Left renal pelvis (tissue), 4 donors: ENCODE results near the gene THAP7. TPM values are rescaled to one million over a fixed set of nuclear protein-coding genes. Genes with fewer than 3 reads are reported as not detected.
A peak's percentile ranks its signal among the peaks of the same experiment; 100 is the strongest.

Experiments used
- DNase-seq, 4 donors: peaks; one replicate each; pipeline ENCODE4 v3.0.0-alpha.2; 2013; ENCODE audit warnings: low read depth in 4 of 4, low spot score in 3 of 4
- polyA plus RNA-seq, 4 donors: library from polyadenylated mRNA; unstranded; fragments of 120-200 nt; gene quantifications; one replicate each; pipeline ENCODE4 v1.2.1, GENCODE V29; 2013; ENCODE audit not compliant: insufficient read length in 4 of 4

The THAP7 gene
- polyA plus RNA-seq, 4 donors = 15.4 to 26.2 (median 21.2) TPM

GRCh38 chr22:20994902-20995241 lies 7.0 kb downstream of the THAP7 start:
- no peak for DNase-seq

GRCh38 chr22:20994128-20994901 lies 7.6 kb downstream of the THAP7 start:
- no peak for DNase-seq

- no peak for DNase-seq
Observed at GRCh38 chr22:20993304-20994127, 8.4 kb downstream of the THAP7 start.

GRCh38 chr22:20992456-20993303 lies 9.2 kb downstream of the THAP7 start:
- no peak for DNase-seq

GRCh38 chr22:20992056-20992442 lies 9.9 kb downstream of the THAP7 start:
- no peak for DNase-seq

GRCh38 chr22:20991252-20992055 lies 10.5 kb downstream of the THAP7 start:
- no peak for DNase-seq

- no peak for DNase-seq
Observed at GRCh38 chr22:20990184-20991180, 11.4 kb downstream of the THAP7 start.

- DNase-seq = no peak
Observed at GRCh38 chr22:20989323-20990138, 12.4 kb downstream of the THAP7 start.

- DNase-seq = no peak
Observed at GRCh38 chr22:20988573-20989322, 13.2 kb downstream of the THAP7 start.

- no peak for DNase-seq
Observed at GRCh38 chr22:20987375-20987774, 14.5 kb downstream of the THAP7 start.

- DNase-seq = no peak
Observed at GRCh38 chr22:20986365-20986764, 15.6 kb downstream of the THAP7 start.

- DNase-seq = no peak
Observed at GRCh38 chr22:20985720-20986119, 16.2 kb downstream of the THAP7 start.

- no peak for DNase-seq
Observed at GRCh38 chr22:20983081-20983771, 18.7 kb downstream of the THAP7 start.

GRCh38 chr22:20982563-20982882 lies 19.4 kb downstream of the THAP7 start:
- DNase-seq = no peak

GRCh38 chr22:20981787-20982562 lies 19.9 kb downstream of the THAP7 start, which contains the start of gene LZTR1:
TSS of gene LZTR1 (plus strand) at chr22:20982297. CDS start at chr22:20982372, 75 bp downstream.
- DNase-seq = peak; percentile 62 to 72 (median 66)
